Liver (tissue), 9 donors: ENCODE data around the gene GNB1. TPM values are rescaled to one million over a fixed set of nuclear protein-coding genes. Genes with fewer than 3 reads are reported as not detected.

ENCODE experiments used
- DNase-seq: peaks from one replicate; pipeline ENCODE4 v3.0.0-alpha.2; 2017; ENCODE audit warnings: low spot score
- H3K27ac ChIP-seq, 2 donors: one replicate each; pipeline ENCODE4 v1.7.0; 2013; ENCODE audit warnings: inconsistent platforms in 2 of 2, low read length in 2 of 2, control low read depth in 1 of 2, low read depth in 1 of 2, mild to moderate bottlenecking in 1 of 2
- H3K27me3 ChIP-seq, 4 donors: one replicate each; pipeline versions ENCODE4 v1.6.1 to v1.7.0; 2013; ENCODE audit warnings: low read length in 3 of 4, inconsistent platforms in 1 of 4, mild to moderate bottlenecking in 1 of 4, moderate library complexity in 1 of 4; ENCODE audit not compliant: control insufficient read depth in 4 of 4, insufficient read depth in 4 of 4
- H3K36me3 ChIP-seq, 4 donors: one replicate each; pipeline versions ENCODE4 v1.6.1 to v1.7.0; 2013; ENCODE audit warnings: low read length in 3 of 4, mild to moderate bottlenecking in 3 of 4, low read depth in 1 of 4, moderate library complexity in 1 of 4; ENCODE audit not compliant: control insufficient read depth in 4 of 4, insufficient read depth in 3 of 4
- H3K4me1 ChIP-seq, 4 donors: one replicate each; pipeline versions ENCODE4 v1.6.1 to v1.7.0; 2013; ENCODE audit warnings: low read length in 3 of 4, mild to moderate bottlenecking in 3 of 4, moderate library complexity in 1 of 4; ENCODE audit not compliant: control insufficient read depth in 4 of 4, insufficient read depth in 4 of 4
- H3K4me3 ChIP-seq, 3 donors: one replicate each; pipeline versions ENCODE4 v1.6.1 to v1.7.0; 2013; ENCODE audit warnings: low read length in 3 of 3, control low read depth in 1 of 3, low read depth in 1 of 3, mild to moderate bottlenecking in 1 of 3
- H3K9ac ChIP-seq, 2 donors: one replicate each; pipeline ENCODE4 v1.7.0; 2013; ENCODE audit warnings: low read length in 2 of 2, mild to moderate bottlenecking in 2 of 2, moderate library complexity in 2 of 2, control low read depth in 1 of 2, low read depth in 1 of 2
- H3K9me3 ChIP-seq, 4 donors: one replicate each; pipeline versions ENCODE4 v1.6.1 to v1.7.0; 2013; ENCODE audit warnings: low read length in 3 of 4; ENCODE audit not compliant: control insufficient read depth in 4 of 4
- ATF3 ChIP-seq: IDR thresholded peaks from 2 replicates; pipeline ENCODE4 v1.6.1; 2016; ENCODE audit warnings: antibody characterized with exemption
- CTCF ChIP-seq: fragments of 150-350 bp; IDR thresholded peaks from 2 replicates; pipeline ENCODE4 v1.5.1; 2017; ENCODE audit warnings: improper control_type of control experiment, low read depth, low read length; ENCODE audit not compliant: missing input control
- EGR1 ChIP-seq, 2 donors: IDR thresholded peaks; 2 replicates each; pipeline ENCODE4 v1.6.1; 2016 to 2018; ENCODE audit warnings: antibody characterized with exemption in 2 of 2, low read depth in 2 of 2
- FOXA1 ChIP-seq: IDR thresholded peaks from 2 replicates; pipeline ENCODE4 v1.6.1; 2016; ENCODE audit warnings: antibody characterized with exemption
- FOXA2 ChIP-seq: IDR thresholded peaks from 2 replicates; pipeline ENCODE4 v1.6.1; 2016; ENCODE audit warnings: antibody characterized with exemption
- GABPA ChIP-seq, 2 donors: IDR thresholded peaks in 1 of 2; conservative IDR thresholded peaks in 1 of 2; 2 replicates each; pipeline ENCODE4 v1.6.1; 2016; ENCODE audit warnings: antibody characterized with exemption in 2 of 2, mild to moderate bottlenecking in 1 of 2, moderate library complexity in 1 of 2
- HNF4A ChIP-seq, 2 donors: conservative IDR thresholded peaks; 2 replicates each; pipeline ENCODE4 v1.6.1; 2016; ENCODE audit warnings: antibody characterized with exemption in 2 of 2, mild to moderate bottlenecking in 2 of 2
- HNF4G ChIP-seq: IDR thresholded peaks from 2 replicates; pipeline ENCODE4 v1.6.1; 2016; ENCODE audit warnings: antibody characterized with exemption
- JUND ChIP-seq, 2 donors: IDR thresholded peaks; 2 replicates each; pipeline ENCODE4 v1.6.1; 2016; ENCODE audit warnings: antibody characterized with exemption in 2 of 2
- MAX ChIP-seq: IDR thresholded peaks from 2 replicates; pipeline ENCODE4 v1.6.1; 2016; ENCODE audit warnings: antibody characterized with exemption
- NR2F2 ChIP-seq: IDR thresholded peaks from 2 replicates; pipeline ENCODE4 v1.6.1; 2016; ENCODE audit warnings: antibody characterized with exemption
- RAD21 ChIP-seq, 2 donors: IDR thresholded peaks; 2 replicates each; pipeline ENCODE4 v1.6.1; 2016; ENCODE audit warnings: antibody characterized with exemption in 2 of 2, mild to moderate bottlenecking in 2 of 2
- REST ChIP-seq: IDR thresholded peaks from 2 replicates; pipeline ENCODE4 v1.6.1; 2016; ENCODE audit warnings: antibody characterized with exemption, mild to moderate bottlenecking
- RXRA ChIP-seq, 2 donors: IDR thresholded peaks; 2 replicates each; pipeline ENCODE4 v1.6.1; 2017 to 2018; ENCODE audit warnings: antibody characterized with exemption in 2 of 2, mild to moderate bottlenecking in 1 of 2
- SP1 ChIP-seq: IDR thresholded peaks from 2 replicates; pipeline ENCODE4 v1.6.1; 2018; ENCODE audit warnings: antibody characterized with exemption, mild to moderate bottlenecking
- TAF1 ChIP-seq: conservative IDR thresholded peaks from 2 replicates; pipeline ENCODE4 v1.6.1; 2016; ENCODE audit warnings: antibody characterized with exemption, mild to moderate bottlenecking
- YY1 ChIP-seq: IDR thresholded peaks from 2 replicates; pipeline ENCODE4 v1.6.1; 2016; ENCODE audit warnings: antibody characterized with exemption, mild to moderate bottlenecking
- ZBTB33 ChIP-seq: IDR thresholded peaks from 2 replicates; pipeline ENCODE4 v1.6.1; 2016; ENCODE audit warnings: antibody characterized with exemption
- WGBS: extraction: QIAGEN DNeasy Blood & Tissue Kit; methylation state at CpG from one replicate; pipeline ENCODE4 v1.1.7; 2013; 5-methylcytosine and 5-hydroxymethylcytosine counted together
- polyA plus RNA-seq, 2 donors: library from polyadenylated mRNA; stranded (reverse) in 1 of 2; unstranded in 1 of 2; fragments of 200-250 nt in 1 of 2; fragments of >200 nt in 1 of 2; fragmentation: Nextera tagmentation in 1 of 2; extraction: Ambion mirVana in 1 of 2; gene quantifications; one replicate each; pipeline versions ENCODE4 v1.2.1 to v1.2.3, GENCODE V29; 2013 to 2015
- total RNA-seq, 2 donors: library from RNA; depleted of rRNA; stranded (reverse); fragments of >200 nt; gene quantifications; one replicate each; pipeline ENCODE4 v1.2.3, GENCODE V29; 2014
- donor health status: healthy.
- donor health status: healthy.
- donor health status: healthy.
- donor health status: healthy.
- donor health status: healthy.

GNB1 gene
- total and polyA plus RNA-seq, 4 donors, result 22.3 to 68.5 (median 52.7) TPM

- WGBS, result 91% methylated on average over 15 of the region's 15 CpGs
- H3K27me3 ChIP-seq, result no peaks in the 10 kb centered on the region
- H3K9ac ChIP-seq, result no peak overlapping the region
- H3K4me3 ChIP-seq, result no peak overlapping the region
- no peak for DNase-seq
- H3K4me1 ChIP-seq, result peaks cover 13 to 48% (median 29%) of the 10 kb centered on the region in 4 donors
- TF ChIP-seq ATF3, result no peak
- no peak for TF ChIP-seq ZBTB33
- TF ChIP-seq JUND (IDR thresholded peaks at IDR 0.05), result no peak
- no peak for TF ChIP-seq HNF4G
- TF ChIP-seq NR2F2, result no peak
- no peak for TF ChIP-seq FOXA2
- TF ChIP-seq YY1, result no peak
- TF ChIP-seq SP1, result no peak
- TF ChIP-seq MAX, result no peak
- no peak for TF ChIP-seq RXRA (IDR thresholded peaks at IDR 0.05)
- TF ChIP-seq RAD21 (IDR thresholded peaks at IDR 0.05), result no peak
- no peak for TF ChIP-seq TAF1
- TF ChIP-seq EGR1 (IDR thresholded peaks at IDR 0.05; ENCODE audit: low read depth in 2 of 2), result no peak
- TF ChIP-seq FOXA1, result no peak
- TF ChIP-seq HNF4A (conservative IDR thresholded peaks at IDR 0.05), result no peak
- no peak for TF ChIP-seq GABPA (IDR thresholded peaks at IDR 0.05 in 1 of 2, conservative IDR thresholded peaks at IDR 0.05 in 1 of 2)
- TF ChIP-seq REST, result no peak
- H3K36me3 ChIP-seq, result peaks cover 9 to 36% (median 14%) of the 10 kb centered on the region in 4 donors
- no peaks in the 10 kb centered on the region for H3K9me3 ChIP-seq
- H3K27ac ChIP-seq, result peak overlapping the region; percentile 5 to 24
These were observed 135.0 kb downstream of the GNB1 start for GRCh38 chr1:1755852-1756251.

- H3K27me3 ChIP-seq, result no peaks in the 10 kb centered on the region
- no peak for DNase-seq
- H3K9me3 ChIP-seq, result no peaks in the 10 kb centered on the region
- 86% methylated on average over 19 of the region's 19 CpGs for WGBS
- peaks cover 7 to 36% (median 12%) of the 10 kb centered on the region in 4 donors for H3K36me3 ChIP-seq
- no peak overlapping the region for H3K9ac ChIP-seq
- H3K4me3 ChIP-seq, result no peak overlapping the region
- H3K27ac ChIP-seq, result peak overlapping the region; percentile 5 to 24
- H3K4me1 ChIP-seq, result peaks cover 13 to 45% (median 29%) of the 10 kb centered on the region in 4 donors
- TF ChIP-seq SP1 (no peak), EGR1 (IDR thresholded peaks at IDR 0.05; ENCODE audit: low read depth in 2 of 2) (no peak), HNF4G (no peak), REST (no peak), NR2F2 (no peak), HNF4A (conservative IDR thresholded peaks at IDR 0.05) (no peak), FOXA1 (no peak), ATF3 (no peak), GABPA (IDR thresholded peaks at IDR 0.05 in 1 of 2, conservative IDR thresholded peaks at IDR 0.05 in 1 of 2) (no peak), JUND (IDR thresholded peaks at IDR 0.05) (no peak), CTCF (no peak), FOXA2 (no peak)
These were observed 135.5 kb downstream of the GNB1 start for GRCh38 chr1:1755426-1755825.
